Measurements from ENCODE around the gene RAB30. TPM values are rescaled to one million over a fixed set of nuclear protein-coding genes. Genes with fewer than 3 reads are reported as not detected.

The RAB30 gene, protein sequence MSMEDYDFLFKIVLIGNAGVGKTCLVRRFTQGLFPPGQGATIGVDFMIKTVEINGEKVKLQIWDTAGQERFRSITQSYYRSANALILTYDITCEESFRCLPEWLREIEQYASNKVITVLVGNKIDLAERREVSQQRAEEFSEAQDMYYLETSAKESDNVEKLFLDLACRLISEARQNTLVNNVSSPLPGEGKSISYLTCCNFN
- total RNA-seq (10 to 100 TPM; 22.2 to 29.9 (median 26.3) TPM), polyA plus RNA-seq (10 to 100 TPM in 2 of 3 donors, 1 to 10 TPM in 1; 6.0 to 27.7 (median 12.4) TPM)

DNA sequence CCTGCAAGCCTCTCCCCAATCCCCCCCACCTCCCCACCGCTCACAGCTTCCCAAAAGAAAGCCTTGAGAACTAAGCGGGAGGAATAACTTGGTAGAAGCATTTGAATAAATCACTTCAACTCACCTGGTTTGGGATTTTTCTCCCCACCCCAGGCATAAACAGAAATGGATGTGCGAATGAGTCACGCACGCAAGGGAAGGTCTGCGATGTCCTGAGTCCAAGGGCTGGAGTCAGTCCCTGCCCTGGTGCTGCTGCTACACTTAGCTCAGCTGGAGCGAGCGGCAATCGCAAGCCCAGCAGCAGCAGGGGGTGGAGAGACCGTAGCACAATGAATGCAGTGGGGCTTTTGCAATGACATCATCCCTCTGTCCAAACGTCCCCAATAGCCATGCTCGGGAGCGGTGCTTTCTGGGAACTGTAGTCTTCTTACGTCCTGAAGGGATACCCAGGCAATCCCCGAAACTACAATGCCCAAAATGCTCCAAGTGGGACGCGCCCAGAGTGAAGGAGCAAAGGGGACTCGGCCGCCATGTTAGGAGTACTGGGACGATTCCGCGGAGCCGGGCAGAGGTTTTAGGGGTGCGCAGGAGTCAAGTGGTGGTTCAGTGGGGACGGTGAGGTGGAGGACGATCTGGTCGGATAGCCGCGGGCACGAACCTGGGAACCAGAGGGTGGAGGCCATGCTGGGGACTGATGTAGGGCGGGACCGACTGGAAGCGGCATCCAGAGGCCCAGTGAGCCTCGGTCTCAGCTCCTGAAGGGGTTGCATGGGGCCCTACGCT is at the start of gene RAB30:
Gene RAB30, minus strand, starts transcription at position 331 of the 783 bp plus-strand sequence. CDS start 74,581 bp downstream, outside the sequence.
- DNase-seq: peak; percentile 99
- WGBS, 2 donors: 0% methylated on average over 35 of the region's 35 CpGs
- no peak for TF ChIP-seq EP300 (IDR thresholded peaks at IDR 0.05)
- TF ChIP-seq, protein P1, sequence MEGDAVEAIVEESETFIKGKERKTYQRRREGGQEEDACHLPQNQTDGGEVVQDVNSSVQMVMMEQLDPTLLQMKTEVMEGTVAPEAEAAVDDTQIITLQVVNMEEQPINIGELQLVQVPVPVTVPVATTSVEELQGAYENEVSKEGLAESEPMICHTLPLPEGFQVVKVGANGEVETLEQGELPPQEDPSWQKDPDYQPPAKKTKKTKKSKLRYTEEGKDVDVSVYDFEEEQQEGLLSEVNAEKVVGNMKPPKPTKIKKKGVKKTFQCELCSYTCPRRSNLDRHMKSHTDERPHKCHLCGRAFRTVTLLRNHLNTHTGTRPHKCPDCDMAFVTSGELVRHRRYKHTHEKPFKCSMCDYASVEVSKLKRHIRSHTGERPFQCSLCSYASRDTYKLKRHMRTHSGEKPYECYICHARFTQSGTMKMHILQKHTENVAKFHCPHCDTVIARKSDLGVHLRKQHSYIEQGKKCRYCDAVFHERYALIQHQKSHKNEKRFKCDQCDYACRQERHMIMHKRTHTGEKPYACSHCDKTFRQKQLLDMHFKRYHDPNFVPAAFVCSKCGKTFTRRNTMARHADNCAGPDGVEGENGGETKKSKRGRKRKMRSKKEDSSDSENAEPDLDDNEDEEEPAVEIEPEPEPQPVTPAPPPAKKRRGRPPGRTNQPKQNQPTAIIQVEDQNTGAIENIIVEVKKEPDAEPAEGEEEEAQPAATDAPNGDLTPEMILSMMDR (IDR thresholded peaks at IDR 0.05): no peak
- TF ChIP-seq POLR2AphosphoS5 (IDR thresholded peaks at IDR 0.05): peak; percentile 95 to 99 (median 96)
- TF ChIP-seq POLR2A (IDR thresholded peaks at IDR 0.05): peak; percentile 76 to 84
- H3K4me1 ChIP-seq: peaks cover 0 to 46% (median 40%) of the 10 kb centered on the region in 4 donors
- intact Hi-C loops (cut with DNase I): loop anchor here (1.0 to 5.0 kb wide), 7 partner anchors 37 to 216 kb away; partner anchors contain the start of genes ANKRD42, CCDC90B, DDIAS and PRCP
- peaks cover 0 to 20% (median 1%) of the 10 kb centered on the region in 4 donors for H3K36me3 ChIP-seq
- peak within 1 kb of the TSS; percentile 62 to 75 (median 69) for H3K4me3 ChIP-seq
- H3K27me3 ChIP-seq: no peaks in the 10 kb centered on the region
- H3K9me3 ChIP-seq: no peaks in the 10 kb centered on the region
- peak within 1 kb of the TSS; percentile 91 to 95 (median 92) for H3K27ac ChIP-seq

DNA sequence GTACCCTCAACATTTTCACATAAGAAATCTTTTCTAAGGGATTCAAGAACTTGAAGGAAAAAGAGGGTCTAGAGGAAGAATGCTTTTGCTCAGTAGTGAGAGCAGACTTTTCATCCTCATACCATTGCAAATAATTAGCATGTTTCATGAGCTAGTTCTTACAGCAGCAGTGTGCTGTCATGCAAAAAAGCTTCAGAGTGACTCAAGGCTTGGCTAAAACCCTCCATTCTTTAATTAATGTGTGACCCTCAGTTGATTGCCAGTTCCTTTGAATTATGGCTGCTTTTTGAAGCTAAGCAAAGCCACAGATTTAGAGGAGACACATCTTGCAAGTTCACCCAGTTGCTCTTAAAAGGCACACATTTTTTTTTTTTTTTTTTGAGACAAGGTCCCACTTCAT is 48.6 kb upstream of the RAB30 start:
- DNase-seq: no peak
- intact Hi-C loops (cut with DNase I): no loop called here
- H3K27ac ChIP-seq: no peak overlapping the region

DNA sequence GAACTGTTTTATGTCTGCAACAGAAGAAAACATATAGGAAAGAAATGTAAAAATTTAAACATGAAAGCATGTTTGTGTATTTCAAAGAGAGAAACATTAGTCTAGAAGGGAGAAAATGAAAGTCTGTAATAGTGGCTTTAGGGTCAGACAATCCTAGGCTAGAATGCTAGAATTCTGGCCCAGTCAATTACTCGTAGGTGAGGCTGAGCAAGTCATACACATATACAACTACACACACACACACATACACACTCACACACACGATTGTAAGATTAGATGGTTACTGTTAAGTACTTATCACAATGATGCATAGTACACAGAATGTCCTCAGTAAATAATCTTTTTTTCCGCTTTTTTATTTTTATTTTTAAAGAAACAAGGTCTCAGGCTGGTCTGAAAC is 47.5 kb upstream of the RAB30 start:
- WGBS, 2 donors: 52 to 79% methylated on average over 3 of the region's 3 CpGs
- peaks cover 0 to 19% (median 15%) of the 10 kb centered on the region in 4 donors for H3K4me1 ChIP-seq
- TF ChIP-seq EP300 (IDR thresholded peaks at IDR 0.05) (no peak), POLR2AphosphoS5 (IDR thresholded peaks at IDR 0.05) (no peak), POLR2A (IDR thresholded peaks at IDR 0.05) (no peak)
- TF ChIP-seq, protein P1 (IDR thresholded peaks at IDR 0.05): no peak
- intact Hi-C loops (cut with DNase I): no loop called here
- DNase-seq: no peak
- no peaks in the 10 kb centered on the region for H3K36me3 ChIP-seq
- no peaks in the 10 kb centered on the region for H3K27me3 ChIP-seq
- H3K4me3 ChIP-seq: no peak overlapping the region
- no peak overlapping the region for H3K27ac ChIP-seq
- H3K9me3 ChIP-seq: no peaks in the 10 kb centered on the region

More for the DNA sequence above, 48.6 kb upstream of the RAB30 start:
- no peak overlapping the region for H3K4me3 ChIP-seq
- peaks cover 0 to 12% (median 9%) of the 10 kb centered on the region in 4 donors for H3K4me1 ChIP-seq
- no peaks in the 10 kb centered on the region for H3K27me3 ChIP-seq
- H3K9me3 ChIP-seq: no peaks in the 10 kb centered on the region
- TF ChIP-seq, protein P1 (IDR thresholded peaks at IDR 0.05): no peak
- peak in 1 of 4 donors; percentile 28 for TF ChIP-seq POLR2AphosphoS5 (IDR thresholded peaks at IDR 0.05)
- no peaks in the 10 kb centered on the region for H3K36me3 ChIP-seq

DNA sequence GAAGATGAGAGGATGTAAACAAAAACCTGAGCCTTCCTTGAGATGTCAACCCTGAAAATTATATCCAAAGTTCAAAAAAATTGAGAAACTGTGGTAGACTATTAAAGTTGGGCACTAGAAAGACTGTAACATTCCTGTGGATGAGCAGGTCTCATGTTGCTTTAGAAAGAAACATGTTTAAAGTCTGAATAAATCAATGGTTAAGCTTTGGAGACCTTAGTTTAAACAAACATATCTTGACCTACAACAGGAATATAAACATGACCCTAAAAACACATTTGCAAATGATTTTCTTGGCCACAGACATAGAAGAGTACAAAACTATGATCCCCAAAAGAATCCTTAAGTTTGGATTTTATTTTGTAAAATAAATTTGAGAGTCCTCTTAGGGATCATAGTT is 47.1 kb upstream of the RAB30 start:
- intact Hi-C loops (cut with DNase I): no loop called here
- Histone ChIP-seq H3K9me3 (no peaks in the 10 kb centered on the region), H3K27ac (no peak overlapping the region), H3K4me3 (no peak overlapping the region), H3K27me3 (no peaks in the 10 kb centered on the region), H3K4me1 (peaks cover 0 to 19% (median 15%) of the 10 kb centered on the region in 4 donors), H3K36me3 (no peaks in the 10 kb centered on the region)
- TF ChIP-seq EP300 (IDR thresholded peaks at IDR 0.05) (no peak), POLR2AphosphoS5 (IDR thresholded peaks at IDR 0.05) (no peak), POLR2A (IDR thresholded peaks at IDR 0.05) (no peak)
- TF ChIP-seq, protein P1 (IDR thresholded peaks at IDR 0.05): no peak
- no peak for DNase-seq
